Erythroblast (primary cell): ENCODE results near the gene FAM89B.

Experiments used
- GATA1 ChIP-seq: IDR thresholded peaks from 2 replicates; pipeline ENCODE4 v1.6.1; 2011; ENCODE audit warnings: low read depth, mild to moderate bottlenecking, control low read depth, low read length, moderate library complexity
- POLR2A ChIP-seq: IDR thresholded peaks from 2 replicates; pipeline ENCODE4 v1.6.1; 2011; ENCODE audit warnings: mild to moderate bottlenecking, low read length

- no peak for TF ChIP-seq POLR2A
- no peak for TF ChIP-seq GATA1
Measured at GRCh38 chr11:65537296-65537597, 35.1 kb upstream of the FAM89B start.
